ENCODE results near the gene WASHC2A.
"Not testable (repeated sequence)": the region's sequence is repeated elsewhere in the genome, so short reads cannot be mapped to it uniquely, and the experiment has no call there.

DNA sequence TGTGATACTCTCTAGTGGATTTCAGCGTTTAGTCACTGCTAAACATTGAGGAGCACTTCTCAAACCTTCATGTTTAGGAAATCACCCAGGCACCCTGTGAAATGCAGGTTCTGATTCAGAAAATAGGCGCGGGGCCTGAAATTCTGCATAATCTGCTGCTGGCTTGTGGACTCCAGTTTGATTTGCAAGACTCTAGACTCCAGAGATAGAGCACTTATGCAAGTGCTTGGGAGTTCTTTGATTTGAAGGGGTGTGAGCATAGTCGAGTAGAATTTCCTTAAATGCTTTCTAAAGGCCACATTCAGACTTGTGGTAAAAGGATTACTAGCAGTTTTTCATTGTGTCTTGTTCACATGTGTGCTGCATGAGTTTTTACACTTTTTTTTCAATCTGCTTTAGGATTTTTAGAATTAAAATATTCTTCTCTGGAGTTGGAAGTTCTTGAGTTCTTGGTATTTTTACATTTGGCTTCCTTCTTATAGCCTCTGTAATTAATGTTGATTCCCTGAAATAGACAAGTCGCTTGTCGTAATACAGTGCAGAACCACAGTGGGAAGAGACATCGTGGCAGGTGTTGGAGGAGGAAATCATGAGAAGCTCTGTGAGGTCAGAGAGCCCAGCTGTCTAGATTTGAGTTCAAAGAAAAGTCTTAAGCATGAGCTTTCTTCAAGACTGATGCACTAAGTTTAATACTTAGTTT lies 41.4 kb downstream of the WASHC2A start:
- TF ChIP-seq, protein P1, sequence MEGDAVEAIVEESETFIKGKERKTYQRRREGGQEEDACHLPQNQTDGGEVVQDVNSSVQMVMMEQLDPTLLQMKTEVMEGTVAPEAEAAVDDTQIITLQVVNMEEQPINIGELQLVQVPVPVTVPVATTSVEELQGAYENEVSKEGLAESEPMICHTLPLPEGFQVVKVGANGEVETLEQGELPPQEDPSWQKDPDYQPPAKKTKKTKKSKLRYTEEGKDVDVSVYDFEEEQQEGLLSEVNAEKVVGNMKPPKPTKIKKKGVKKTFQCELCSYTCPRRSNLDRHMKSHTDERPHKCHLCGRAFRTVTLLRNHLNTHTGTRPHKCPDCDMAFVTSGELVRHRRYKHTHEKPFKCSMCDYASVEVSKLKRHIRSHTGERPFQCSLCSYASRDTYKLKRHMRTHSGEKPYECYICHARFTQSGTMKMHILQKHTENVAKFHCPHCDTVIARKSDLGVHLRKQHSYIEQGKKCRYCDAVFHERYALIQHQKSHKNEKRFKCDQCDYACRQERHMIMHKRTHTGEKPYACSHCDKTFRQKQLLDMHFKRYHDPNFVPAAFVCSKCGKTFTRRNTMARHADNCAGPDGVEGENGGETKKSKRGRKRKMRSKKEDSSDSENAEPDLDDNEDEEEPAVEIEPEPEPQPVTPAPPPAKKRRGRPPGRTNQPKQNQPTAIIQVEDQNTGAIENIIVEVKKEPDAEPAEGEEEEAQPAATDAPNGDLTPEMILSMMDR (IDR thresholded peaks at IDR 0.05) = not testable (repeated sequence)
- TF ChIP-seq CREB1 (CRISPR knock-in tag; IDR thresholded peaks at IDR 0.05); SMAD3 (CRISPR knock-in tag; IDR thresholded peaks at IDR 0.05; ENCODE audit: borderline replicate concordance); ZNF121 (CRISPR knock-in tag; IDR thresholded peaks at IDR 0.05); SMAD4 (CRISPR knock-in tag; IDR thresholded peaks at IDR 0.05); ZNF317 (CRISPR knock-in tag; IDR thresholded peaks at IDR 0.05; ENCODE audit: borderline replicate concordance, low read depth); EMX1 (CRISPR knock-in tag; IDR thresholded peaks at IDR 0.05); SP1 (CRISPR knock-in tag; conservative IDR thresholded peaks at IDR 0.05); NR1H2 (CRISPR knock-in tag; IDR thresholded peaks at IDR 0.05); ZBTB21 (CRISPR knock-in tag; IDR thresholded peaks at IDR 0.05; ENCODE audit: borderline replicate concordance); GTF2I (CRISPR knock-in tag; conservative IDR thresholded peaks at IDR 0.05); FOXJ3 (CRISPR knock-in tag; IDR thresholded peaks at IDR 0.05; ENCODE audit: borderline replicate concordance): not testable (repeated sequence)
- TF ChIP-seq, protein P2, sequence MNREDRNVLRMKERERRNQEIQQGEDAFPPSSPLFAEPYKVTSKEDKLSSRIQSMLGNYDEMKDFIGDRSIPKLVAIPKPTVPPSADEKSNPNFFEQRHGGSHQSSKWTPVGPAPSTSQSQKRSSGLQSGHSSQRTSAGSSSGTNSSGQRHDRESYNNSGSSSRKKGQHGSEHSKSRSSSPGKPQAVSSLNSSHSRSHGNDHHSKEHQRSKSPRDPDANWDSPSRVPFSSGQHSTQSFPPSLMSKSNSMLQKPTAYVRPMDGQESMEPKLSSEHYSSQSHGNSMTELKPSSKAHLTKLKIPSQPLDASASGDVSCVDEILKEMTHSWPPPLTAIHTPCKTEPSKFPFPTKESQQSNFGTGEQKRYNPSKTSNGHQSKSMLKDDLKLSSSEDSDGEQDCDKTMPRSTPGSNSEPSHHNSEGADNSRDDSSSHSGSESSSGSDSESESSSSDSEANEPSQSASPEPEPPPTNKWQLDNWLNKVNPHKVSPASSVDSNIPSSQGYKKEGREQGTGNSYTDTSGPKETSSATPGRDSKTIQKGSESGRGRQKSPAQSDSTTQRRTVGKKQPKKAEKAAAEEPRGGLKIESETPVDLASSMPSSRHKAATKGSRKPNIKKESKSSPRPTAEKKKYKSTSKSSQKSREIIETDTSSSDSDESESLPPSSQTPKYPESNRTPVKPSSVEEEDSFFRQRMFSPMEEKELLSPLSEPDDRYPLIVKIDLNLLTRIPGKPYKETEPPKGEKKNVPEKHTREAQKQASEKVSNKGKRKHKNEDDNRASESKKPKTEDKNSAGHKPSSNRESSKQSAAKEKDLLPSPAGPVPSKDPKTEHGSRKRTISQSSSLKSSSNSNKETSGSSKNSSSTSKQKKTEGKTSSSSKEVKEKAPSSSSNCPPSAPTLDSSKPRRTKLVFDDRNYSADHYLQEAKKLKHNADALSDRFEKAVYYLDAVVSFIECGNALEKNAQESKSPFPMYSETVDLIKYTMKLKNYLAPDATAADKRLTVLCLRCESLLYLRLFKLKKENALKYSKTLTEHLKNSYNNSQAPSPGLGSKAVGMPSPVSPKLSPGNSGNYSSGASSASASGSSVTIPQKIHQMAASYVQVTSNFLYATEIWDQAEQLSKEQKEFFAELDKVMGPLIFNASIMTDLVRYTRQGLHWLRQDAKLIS (CRISPR knock-in tag; IDR thresholded peaks at IDR 0.05; ENCODE audit: borderline replicate concordance) = not testable (repeated sequence)

Data from WTC11 (cell line).